Stimulated activated naive CD8-positive, alpha-beta T cell treated with anti-CD3 and anti-CD28 coated beads, Interleukin-15, amount 100 ng/mL, for 72 hours (primary cell): ENCODE results near the gene RIPPLY3.
A peak's percentile ranks its signal among the peaks of the same experiment; 100 is the strongest.

Experiments used
- ATAC-seq: fragments of 150-1000 bp; cut with Tn5 transposase; 2 replicates; pipeline ENCODE4 v1.10.0; 2021; ENCODE audit warnings: mild to moderate bottlenecking, moderate library complexity
- DNase-seq, 2 donors: peaks; one replicate each; pipeline ENCODE4 v3.0.0; 2021 to 2022
- H3K27ac Mint-ChIP-seq, 2 donors: one replicate each; pipeline ENCODE4 v1.8.0; 2022; ENCODE audit warnings: mild to moderate bottlenecking in 2 of 2, mixed read lengths in 2 of 2, moderate library complexity in 2 of 2
- H3K27me3 Mint-ChIP-seq: one replicate; pipeline ENCODE4 v1.8.0; 2022; ENCODE audit warnings: mixed read lengths
- H3K4me1 Mint-ChIP-seq: one replicate; pipeline ENCODE4 v1.8.0; 2022; ENCODE audit warnings: mild to moderate bottlenecking, mixed read lengths
- H3K4me3 Mint-ChIP-seq, 2 donors: one replicate each; pipeline ENCODE4 v1.8.0; 2022; ENCODE audit warnings: mild to moderate bottlenecking in 2 of 2, mixed read lengths in 2 of 2, moderate library complexity in 1 of 2
- H3K9me3 Mint-ChIP-seq, 2 donors: one replicate each; pipeline ENCODE4 v1.8.0; 2022; ENCODE audit warnings: mixed read lengths in 2 of 2

Gene RIPPLY3

DNA sequence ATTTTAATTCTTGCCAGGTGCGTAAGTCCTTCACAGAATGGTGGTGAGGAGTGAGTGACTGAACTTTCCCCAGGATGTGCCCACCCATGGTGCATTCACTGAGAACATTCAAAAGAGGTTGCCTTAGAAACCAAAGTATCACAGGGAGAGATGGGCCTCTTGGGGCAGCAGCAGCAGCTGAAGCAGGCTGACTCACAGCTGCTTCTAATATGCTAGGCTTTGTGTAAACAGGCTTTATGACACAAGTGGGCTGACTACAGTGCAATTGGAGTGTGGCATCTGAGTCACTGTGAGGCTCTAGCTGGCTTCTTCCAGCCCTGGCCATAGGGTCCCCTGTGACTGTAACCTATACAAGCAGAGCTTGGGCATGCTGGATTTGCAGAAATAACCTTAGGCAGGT, 53.8 kb downstream of the RIPPLY3 start:
- DNase-seq: peak in 1 of 2 donors; percentile 26
- no peaks in the 10 kb centered on the region for H3K9me3 Mint-ChIP-seq

DNA sequence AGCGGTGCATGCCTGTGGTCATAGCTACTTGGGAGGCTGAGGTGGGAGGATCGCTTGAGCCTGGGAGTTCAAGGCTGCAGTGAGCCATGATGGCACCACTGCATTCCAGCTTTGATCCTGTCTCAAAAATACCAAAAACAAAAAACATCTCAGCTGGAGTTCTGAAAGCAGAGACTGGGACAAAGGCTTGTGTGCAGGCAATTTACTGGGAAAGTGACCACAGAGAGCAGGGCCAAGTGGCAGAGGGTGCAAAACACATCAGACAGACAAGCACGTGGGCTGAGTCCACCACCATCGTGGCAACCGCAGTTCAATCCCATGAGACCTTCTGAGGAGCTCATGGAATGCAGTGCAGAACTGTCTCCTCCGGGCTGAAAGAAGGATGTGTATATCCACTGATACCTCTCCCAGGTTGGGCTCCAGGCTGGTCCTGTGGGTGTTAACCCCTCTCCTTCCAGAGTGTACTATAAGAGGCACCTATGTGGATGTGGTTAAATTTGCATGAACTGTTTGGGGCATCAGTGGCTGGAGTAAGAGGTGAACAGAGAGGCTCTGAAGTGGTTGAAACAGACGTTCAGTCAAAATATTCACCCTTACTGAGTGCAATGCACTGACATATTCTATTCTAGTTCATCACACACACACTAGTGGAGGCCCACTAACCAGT, 55.6 kb downstream of the RIPPLY3 start:
- ATAC-seq: peak; percentile 42
- Mint-ChIP-seq H3K9me3 (no peaks in the 10 kb centered on the region), H3K4me1 (peaks cover 16% of the 10 kb centered on the region), H3K27me3 (no peaks in the 10 kb centered on the region), H3K27ac (no peak overlapping the region), H3K4me3 (no peak overlapping the region)
- DNase-seq: no peak

More for the DNA sequence above, 53.8 kb downstream of the RIPPLY3 start:
- H3K27ac Mint-ChIP-seq: peak overlapping the region in 1 of 2 donors; percentile 37
- no peaks in the 10 kb centered on the region for H3K27me3 Mint-ChIP-seq
- H3K4me3 Mint-ChIP-seq: no peak overlapping the region
- peak; percentile 93 for ATAC-seq
- peaks cover 16% of the 10 kb centered on the region for H3K4me1 Mint-ChIP-seq

DNA sequence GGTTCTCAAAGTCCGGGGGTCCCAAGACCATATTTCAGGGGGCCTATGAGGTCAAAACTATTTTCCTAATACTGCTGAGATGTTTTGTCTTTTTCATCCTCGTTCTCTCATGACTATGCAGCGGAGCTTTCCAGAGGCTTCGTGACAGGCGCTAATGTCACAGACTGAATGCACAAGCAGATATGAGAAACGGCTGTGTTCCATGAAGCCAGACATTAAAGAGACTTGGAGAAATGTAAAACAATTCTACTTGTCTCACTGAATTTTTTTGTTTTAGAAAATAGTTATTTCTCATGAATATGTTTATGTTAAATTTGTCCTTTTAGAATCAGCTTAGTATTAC, 56.1 kb downstream of the RIPPLY3 start:
- no peak for DNase-seq
- H3K27ac Mint-ChIP-seq: no peak overlapping the region
- ATAC-seq: no peak
- no peaks in the 10 kb centered on the region for H3K9me3 Mint-ChIP-seq
- no peak overlapping the region for H3K4me3 Mint-ChIP-seq
- no peaks in the 10 kb centered on the region for H3K27me3 Mint-ChIP-seq
- H3K4me1 Mint-ChIP-seq: peaks cover 16% of the 10 kb centered on the region

DNA sequence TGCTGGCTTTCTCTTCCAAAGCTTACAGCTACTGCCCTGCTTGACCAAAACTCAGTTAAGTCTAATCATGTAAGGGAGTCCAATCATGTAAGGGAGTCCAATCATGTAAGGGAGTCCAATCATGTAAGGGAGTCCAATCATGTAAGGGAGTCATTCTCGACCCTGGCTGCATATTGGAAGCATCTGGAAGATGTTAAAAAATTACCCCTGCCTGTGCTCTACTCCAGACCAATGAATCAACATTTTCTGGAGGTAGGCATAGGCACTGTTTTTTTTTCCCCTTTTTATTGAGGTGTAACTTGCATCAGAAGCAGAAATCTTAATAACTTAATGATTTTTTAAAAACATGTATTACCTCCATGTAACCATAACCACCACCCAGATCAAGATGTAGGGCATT, 56.9 kb downstream of the RIPPLY3 start:
- Mint-ChIP-seq H3K27ac (no peak overlapping the region), H3K4me3 (no peak overlapping the region), H3K27me3 (no peaks in the 10 kb centered on the region), H3K4me1 (peaks cover 16% of the 10 kb centered on the region), H3K9me3 (no peaks in the 10 kb centered on the region)
- ATAC-seq (no peak), DNase-seq (no peak)

DNA sequence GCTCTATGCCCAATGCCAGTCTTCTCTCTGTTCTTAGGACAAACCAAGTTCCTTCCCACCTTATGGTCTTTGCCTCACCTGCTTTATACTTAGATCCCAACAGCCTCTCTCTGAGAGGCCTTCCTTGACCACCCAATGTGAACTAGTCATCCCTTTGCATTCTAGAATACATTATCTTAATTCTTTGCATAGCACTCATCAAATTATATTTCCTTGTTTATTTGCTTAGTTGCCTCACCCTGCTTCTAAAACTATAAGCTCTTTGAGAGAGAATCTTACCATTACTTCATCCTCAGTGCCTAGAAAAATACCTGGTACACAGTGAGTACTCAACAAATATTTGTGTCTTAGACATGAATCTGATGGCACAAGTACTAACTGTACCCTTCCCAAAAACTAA, 58.3 kb downstream of the RIPPLY3 start:
- no peak for DNase-seq
- H3K27ac Mint-ChIP-seq: no peak overlapping the region
- H3K4me1 Mint-ChIP-seq: peaks cover 16% of the 10 kb centered on the region
- H3K9me3 Mint-ChIP-seq: no peaks in the 10 kb centered on the region
- H3K27me3 Mint-ChIP-seq: no peaks in the 10 kb centered on the region
- no peak for ATAC-seq
- H3K4me3 Mint-ChIP-seq: no peak overlapping the region

DNA sequence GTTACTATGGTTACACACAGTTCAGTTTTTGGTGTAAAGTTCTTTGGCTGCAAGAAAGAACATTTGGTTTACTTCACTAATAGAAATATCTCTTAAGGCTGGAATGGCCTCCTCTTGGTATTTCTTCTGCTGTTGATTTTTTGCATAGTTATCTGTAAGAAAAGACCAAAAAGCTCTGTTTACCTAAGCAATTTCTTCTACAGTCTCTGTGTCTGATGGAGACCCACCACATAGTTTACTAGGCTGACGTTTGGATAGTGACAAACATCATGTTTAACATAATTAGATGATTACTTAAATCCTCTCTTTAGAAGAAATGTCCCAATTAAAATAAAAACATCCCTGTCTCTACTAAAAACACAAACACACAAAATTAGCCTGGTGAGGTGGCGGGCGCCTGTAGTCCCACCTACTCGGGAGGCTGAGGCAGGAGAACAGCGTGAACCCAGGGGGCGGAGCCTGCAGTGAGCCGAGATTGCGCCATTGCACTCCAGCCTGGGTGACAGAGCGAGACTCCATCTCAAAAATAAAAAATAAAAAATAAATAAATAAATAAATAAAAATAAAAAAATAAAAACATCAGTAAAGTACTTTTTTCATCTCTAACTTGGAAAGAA, 59.2 kb downstream of the RIPPLY3 start:
- peaks cover 16% of the 10 kb centered on the region for H3K4me1 Mint-ChIP-seq
- DNase-seq (no peak), ATAC-seq (no peak)
- H3K27ac Mint-ChIP-seq: no peak overlapping the region
- no peak overlapping the region for H3K4me3 Mint-ChIP-seq
- no peaks in the 10 kb centered on the region for H3K9me3 Mint-ChIP-seq
- no peaks in the 10 kb centered on the region for H3K27me3 Mint-ChIP-seq
